OCI-LY1 (cell line): ENCODE measurements around the gene NONO.
"Not testable (repeated sequence)": the region's sequence is repeated elsewhere in the genome, so short reads cannot be mapped to it uniquely, and the experiment has no call there.

Experiments used
- CTCF ChIP-seq: fragments of 200-600 bp; sonication (generic), shearing (Covaris generic); IDR thresholded peaks from 2 replicates; pipeline ENCODE4 v1.5.1; 2017; ENCODE audit warnings: mild to moderate bottlenecking, antibody characterized with exemption, low read length, moderate library complexity, mixed read lengths
- EZH2 ChIP-seq: fragments of 200-600 bp; sonication (generic), shearing (Covaris generic); IDR thresholded peaks from 2 replicates; pipeline ENCODE4 v1.8.0; 2017; ENCODE audit warnings: borderline replicate concordance, mixed run types, mild to moderate bottlenecking, antibody characterized with exemption, low read length, moderate library complexity, mixed read lengths

DNA sequence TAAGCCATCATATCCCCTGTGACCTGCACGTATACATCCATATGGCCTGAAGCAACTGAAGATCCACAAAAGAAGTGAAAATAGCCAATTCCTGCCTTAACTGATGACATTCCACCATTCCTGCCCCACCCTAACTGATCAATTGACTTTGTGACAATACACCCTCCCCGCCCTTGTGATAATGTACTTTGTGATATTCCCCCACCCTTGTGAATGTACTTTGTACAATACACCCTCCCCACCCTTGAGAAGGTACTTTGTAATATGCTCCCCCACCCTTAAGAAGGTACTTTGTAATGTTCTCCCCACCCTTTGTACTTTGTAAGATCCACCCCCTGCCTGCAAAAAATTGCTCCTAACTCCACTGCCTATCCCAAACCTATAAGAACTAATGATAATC lies 11.1 kb upstream of the NONO start:
- TF ChIP-seq CTCF, EZH2: not testable (repeated sequence)
